Right lobe of liver (tissue), 6 donors: ENCODE data around the gene LYSMD3. TPM values are rescaled to one million over a fixed set of nuclear protein-coding genes. Genes with fewer than 3 reads are reported as not detected.

Experiments
- ATAC-seq, 4 donors: fragments of 200-7000 bp; cut with Tn5 transposase; one replicate each; pipeline ENCODE4 v1.9.1; 2020; ENCODE audit warnings: mild to moderate bottlenecking in 4 of 4, moderate library complexity in 4 of 4
- DNase-seq, 3 donors: peaks; one replicate each; pipeline ENCODE4 v3.0.0-alpha.2; 2020
- H3K27ac ChIP-seq, 3 donors: fragments of 200-600 bp; one replicate each; pipeline ENCODE4 v1.8.0; 2022
- H3K27me3 ChIP-seq, 2 donors: fragments of 200-600 bp; one replicate each; pipeline ENCODE4 v1.8.0; 2022
- H3K36me3 ChIP-seq, 4 donors: fragments of 200-600 bp; sonication (generic) in 1 of 4; one replicate each; pipeline versions ENCODE4 v1.5.1 to v1.8.0; 2017 to 2022; ENCODE audit warnings: control low read depth in 1 of 4
- H3K4me1 ChIP-seq, 4 donors: fragments of 200-600 bp; sonication (generic) in 1 of 4; one replicate each; pipeline versions ENCODE4 v1.5.1 to v1.8.0; 2017 to 2022; ENCODE audit warnings: control low read depth in 1 of 4
- H3K4me3 ChIP-seq, 3 donors: fragments of 200-600 bp; one replicate each; pipeline ENCODE4 v1.8.0; 2022
- H3K9me3 ChIP-seq, 4 donors: fragments of 200-600 bp; sonication (generic) in 1 of 4; one replicate each; pipeline versions ENCODE4 v1.5.1 to v1.8.0; 2017 to 2022; ENCODE audit warnings: control low read depth in 1 of 4
- POLR2A ChIP-seq: fragments of 450-650 bp; IDR thresholded peaks from one replicate; pipeline ENCODE4 v1.6.1; 2017; ENCODE audit warnings: antibody characterized with exemption, mild to moderate bottlenecking
- WGBS: methylation state at CpG from one replicate; pipeline ENCODE4 v1.1.6; 2018; ENCODE audit warnings: low coverage, low lambda C conversion rate; ENCODE audit not compliant: insufficient coverage; ENCODE audit errors: missing lambda C conversion rate; 5-methylcytosine and 5-hydroxymethylcytosine counted together
- intact Hi-C, 2 donors: fragments of 100-400 bp; cut with DNase I; formaldehyde crosslinking; loops; one replicate each; pipeline versions ENCODE4 v1.11.2 to v1.14.1; 2022
- total RNA-seq, 6 experiments: library from RNA; depleted of rRNA in 2 of 6; stranded (reverse); fragments of >200 nt in 2 of 6; fragmentation: NEBNext Ultra II Directional in 3 of 6; extraction: Animal tissue kit (Norgen Biotek cat#: 25700) in 3 of 6; gene quantifications; one replicate each; pipeline versions ENCODE4 v1.1.0 to v1.2.4, GENCODE V29; 2016 to 2023
- TF ChIP-seq, protein P1 (sequence below), 4 donors: fragments of 200-600 bp in 3 of 4; fragments of 450-650 bp in 1 of 4; IDR thresholded peaks; one replicate each; pipeline versions ENCODE4 v1.5.1 to v1.8.0; 2016 to 2022; ENCODE audit warnings: antibody characterized with exemption in 4 of 4, mild to moderate bottlenecking in 2 of 4
- donor health status: DM: no; HTN: yes; CAD: no.
- donor health status: DM: no; HTN: no; CAD: no.
- donor health status: DM: no; HTN: no; CAD: no.
- donor health status: DM: no; HTN: yes; CAD: no.
- donor health status: DM: no; HTN: yes; CAD: no.

Gene LYSMD3
- total RNA-seq, 6 experiments from 2014 or later = 11.4 to 16.6 (median 13.3) TPM

DNA sequence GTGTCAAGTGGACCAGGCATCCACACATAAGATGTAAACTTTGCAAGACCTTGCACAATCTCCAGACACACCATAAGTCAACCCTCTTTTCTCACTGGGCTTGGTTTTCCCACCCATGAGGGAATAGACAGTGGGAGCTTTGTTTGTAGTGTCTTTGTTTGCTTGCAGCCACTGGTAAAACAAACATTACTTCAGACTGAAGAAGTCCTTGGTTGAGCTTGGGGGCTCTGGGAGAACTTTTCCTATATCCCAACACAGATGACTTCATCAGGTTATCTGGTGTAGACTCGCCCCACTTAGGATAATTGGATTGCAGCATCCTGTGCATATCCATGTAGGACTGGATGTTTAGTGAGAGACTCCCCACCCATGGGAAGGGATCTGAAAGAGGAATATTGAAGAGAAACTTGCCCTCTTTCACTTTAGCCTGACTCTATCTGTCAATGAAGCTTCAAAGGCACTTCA, 17.7 kb upstream of the LYSMD3 start:
- Histone ChIP-seq H3K36me3 (no peaks in the 10 kb centered on the region), H3K27ac (no peak overlapping the region), H3K9me3 (no peaks in the 10 kb centered on the region), H3K4me3 (no peak overlapping the region), H3K4me1 (no peaks in the 10 kb centered on the region), H3K27me3 (peaks cover 0 to 12% of the 10 kb centered on the region in 2 donors)
- ATAC-seq = no peak
- TF ChIP-seq, protein P1, sequence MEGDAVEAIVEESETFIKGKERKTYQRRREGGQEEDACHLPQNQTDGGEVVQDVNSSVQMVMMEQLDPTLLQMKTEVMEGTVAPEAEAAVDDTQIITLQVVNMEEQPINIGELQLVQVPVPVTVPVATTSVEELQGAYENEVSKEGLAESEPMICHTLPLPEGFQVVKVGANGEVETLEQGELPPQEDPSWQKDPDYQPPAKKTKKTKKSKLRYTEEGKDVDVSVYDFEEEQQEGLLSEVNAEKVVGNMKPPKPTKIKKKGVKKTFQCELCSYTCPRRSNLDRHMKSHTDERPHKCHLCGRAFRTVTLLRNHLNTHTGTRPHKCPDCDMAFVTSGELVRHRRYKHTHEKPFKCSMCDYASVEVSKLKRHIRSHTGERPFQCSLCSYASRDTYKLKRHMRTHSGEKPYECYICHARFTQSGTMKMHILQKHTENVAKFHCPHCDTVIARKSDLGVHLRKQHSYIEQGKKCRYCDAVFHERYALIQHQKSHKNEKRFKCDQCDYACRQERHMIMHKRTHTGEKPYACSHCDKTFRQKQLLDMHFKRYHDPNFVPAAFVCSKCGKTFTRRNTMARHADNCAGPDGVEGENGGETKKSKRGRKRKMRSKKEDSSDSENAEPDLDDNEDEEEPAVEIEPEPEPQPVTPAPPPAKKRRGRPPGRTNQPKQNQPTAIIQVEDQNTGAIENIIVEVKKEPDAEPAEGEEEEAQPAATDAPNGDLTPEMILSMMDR (IDR thresholded peaks at IDR 0.05) = no peak
- TF ChIP-seq POLR2A = no peak
- intact Hi-C loops = no loop called here
- no peak for DNase-seq
- 56% methylated on average over 1 of the region's 1 CpG for WGBS

DNA sequence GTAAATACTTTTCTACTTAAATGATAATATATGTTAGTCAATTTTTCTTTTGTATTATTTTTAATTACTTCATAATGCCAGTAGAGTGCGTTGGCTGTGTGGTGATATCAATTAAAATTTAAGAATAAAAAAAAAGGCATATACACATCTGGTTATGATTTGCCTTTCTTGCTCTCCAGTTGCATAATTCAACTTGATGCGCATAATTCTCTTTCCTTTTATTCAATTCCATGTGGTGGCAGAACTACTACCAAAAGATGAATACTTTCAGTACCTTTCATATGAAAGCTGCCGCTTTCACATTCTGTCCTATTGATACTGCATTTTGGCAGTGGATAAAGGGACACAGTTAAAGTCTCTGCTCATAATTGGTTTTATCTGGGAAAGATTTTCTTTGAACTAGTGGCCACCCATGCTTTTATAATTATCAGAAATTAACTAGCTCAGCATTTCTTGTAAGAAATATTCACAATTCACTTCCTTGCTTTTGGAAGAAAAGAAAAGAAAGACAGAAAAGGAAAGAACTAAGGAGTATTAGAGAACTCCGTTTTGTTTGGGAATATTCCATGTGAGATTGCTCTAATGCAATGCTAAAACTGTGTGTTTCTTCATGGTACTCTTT, 16.9 kb upstream of the LYSMD3 start:
- Histone ChIP-seq H3K27me3 (peaks cover 0 to 12% of the 10 kb centered on the region in 2 donors), H3K27ac (no peak overlapping the region), H3K4me1 (no peaks in the 10 kb centered on the region), H3K9me3 (no peaks in the 10 kb centered on the region), H3K36me3 (no peaks in the 10 kb centered on the region), H3K4me3 (no peak overlapping the region)
- WGBS = 63% methylated on average over 4 of the region's 4 CpGs
- DNase-seq (no peak), ATAC-seq (no peak)
- intact Hi-C loops = no loop called here
- TF ChIP-seq, protein P1 (IDR thresholded peaks at IDR 0.05) = no peak
- no peak for TF ChIP-seq POLR2A

DNA sequence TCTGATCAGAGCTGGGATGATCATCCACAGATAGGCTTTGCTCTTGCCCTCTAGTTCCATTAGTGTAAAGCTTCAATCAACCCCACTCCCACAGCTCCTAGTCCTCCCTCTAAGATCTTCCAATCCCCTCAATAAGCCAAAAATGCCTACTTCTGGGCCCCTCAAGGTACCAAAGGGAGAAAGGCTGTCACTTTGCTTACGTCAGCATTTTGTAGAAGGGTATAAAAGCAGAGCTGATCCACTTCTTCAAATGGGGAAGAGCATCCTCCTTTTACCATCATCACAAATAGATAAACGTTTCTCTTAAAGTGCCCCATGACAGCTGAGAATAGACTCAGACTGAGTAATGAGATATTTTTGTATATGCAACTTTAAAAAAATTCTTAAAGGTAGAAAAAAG, 16.1 kb upstream of the LYSMD3 start:
- no peak overlapping the region for H3K27ac ChIP-seq
- TF ChIP-seq POLR2A = no peak
- TF ChIP-seq, protein P1 (IDR thresholded peaks at IDR 0.05) = no peak
- H3K9me3 ChIP-seq = no peaks in the 10 kb centered on the region
- 54% methylated on average over 2 of the region's 2 CpGs for WGBS
- ATAC-seq = no peak
- no peak for DNase-seq
- H3K36me3 ChIP-seq = no peaks in the 10 kb centered on the region
- intact Hi-C loops = no loop called here
- no peaks in the 10 kb centered on the region for H3K4me1 ChIP-seq
- H3K27me3 ChIP-seq = peaks cover 0 to 12% of the 10 kb centered on the region in 2 donors
- no peak overlapping the region for H3K4me3 ChIP-seq

DNA sequence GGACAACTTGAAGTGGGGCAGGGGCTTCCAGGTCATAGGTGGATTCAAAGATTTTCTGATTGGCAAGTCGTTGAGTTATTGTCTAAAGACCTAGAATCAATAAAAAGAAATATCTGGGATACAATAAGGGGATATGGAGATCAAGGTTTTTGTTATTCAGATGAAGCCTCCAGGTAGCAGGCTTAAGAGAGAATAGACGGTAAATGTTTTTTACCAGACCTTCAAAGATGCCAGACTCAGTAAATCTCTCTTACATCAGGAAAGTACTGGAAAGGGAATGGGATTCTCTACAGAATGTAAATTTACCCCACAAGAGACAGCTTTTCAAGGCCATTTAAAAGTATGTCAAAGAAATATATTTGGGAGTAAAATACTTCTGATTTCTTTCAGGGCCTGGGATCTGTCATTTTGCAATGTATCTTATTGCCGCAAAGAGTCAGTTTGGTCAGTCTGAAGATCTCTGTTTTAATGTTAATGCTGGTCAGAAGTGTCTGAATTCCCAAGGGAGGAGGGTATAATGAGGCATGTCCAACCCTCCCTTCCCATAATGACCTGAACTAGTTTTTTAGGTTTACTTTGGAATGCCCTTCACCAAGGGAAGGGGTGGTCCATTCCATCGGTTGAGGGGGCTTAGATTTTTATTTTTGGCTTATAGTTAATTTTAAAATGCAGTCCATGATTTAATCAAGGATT, 13.6 kb upstream of the LYSMD3 start:
- peaks cover 0 to 8% of the 10 kb centered on the region in 2 donors for H3K27me3 ChIP-seq
- H3K4me1 ChIP-seq = no peaks in the 10 kb centered on the region
- H3K36me3 ChIP-seq = no peaks in the 10 kb centered on the region
- ATAC-seq (no peak), DNase-seq (no peak)
- no peaks in the 10 kb centered on the region for H3K9me3 ChIP-seq
- 43% methylated on average over 4 of the region's 4 CpGs for WGBS
- no peak overlapping the region for H3K4me3 ChIP-seq
- no peak overlapping the region for H3K27ac ChIP-seq
- intact Hi-C loops = no loop called here
- TF ChIP-seq POLR2A = no peak
- TF ChIP-seq, protein P1 (IDR thresholded peaks at IDR 0.05) = no peak
